ENCODE results near the gene RELA.
"Not testable (repeated sequence)": the region's sequence is repeated elsewhere in the genome, so short reads cannot be mapped to it uniquely, and the experiment has no call there.

GRCh38 chr11:65683480-65683879 is 20.8 kb upstream of the RELA start:
- not testable (repeated sequence) for TF ChIP-seq CTCF, POLR2A (IDR thresholded peaks at IDR 0.05)

Data from upper lobe of left lung (tissue), 4 donors.